Thyroid gland (tissue), 4 donors: Measurements from ENCODE around the gene STT3B.

ENCODE experiments used
- CTCF ChIP-seq, 6 experiments: fragments of 200-600 bp in 3 of 6; fragments of 450-650 bp in 3 of 6; sonication (generic) in 3 of 6; IDR thresholded peaks; one replicate each; pipeline ENCODE4 v1.5.1; 2016 to 2019; ENCODE audit warnings: antibody characterized with exemption in 6 of 6, mild to moderate bottlenecking in 2 of 6, inconsistent platforms in 1 of 6, moderate library complexity in 1 of 6
- POLR2A ChIP-seq, 2 donors: fragments of 450-650 bp; IDR thresholded peaks; one replicate each; pipeline ENCODE4 v1.6.1; 2017; ENCODE audit warnings: antibody characterized with exemption in 2 of 2, mild to moderate bottlenecking in 2 of 2, moderate library complexity in 1 of 2

- TF ChIP-seq CTCF (IDR thresholded peaks at IDR 0.05), result no peak
- TF ChIP-seq POLR2A (IDR thresholded peaks at IDR 0.05), result no peak
Observed at GRCh38 chr3:31576521-31576920, 43.8 kb downstream of the STT3B start.
